PC-9 (cell line): ENCODE data around the gene MMP15. TPM values are rescaled to one million over a fixed set of nuclear protein-coding genes. Genes with fewer than 3 reads are reported as not detected.
A peak's percentile ranks its signal among the peaks of the same experiment; 100 is the strongest.
"Not testable (repeated sequence)": the region's sequence is repeated elsewhere in the genome, so short reads cannot be mapped to it uniquely, and the experiment has no call there.

ENCODE experiments used
- Bru-seq: library from RNA; stranded (reverse); fragments of 400-500 nt; gene quantifications from one replicate; lab custom pipeline; 2021; lab: Mats Ljungman, UMichigan
- BruChase-seq, 2 experiments: library from RNA; stranded (reverse); fragments of 400-500 nt; gene quantifications; one replicate each; lab custom pipeline; 2021; lab: Mats Ljungman, UMichigan
- BruUV-seq: library from RNA; stranded (reverse); fragments of 400-500 nt; replicated peaks from 2 replicates; lab custom pipeline; 2021; lab: Mats Ljungman, UMichigan
- CTCF ChIA-PET: fragments of 300-600 bp; sonication (Branson Sonifier 250); formaldehyde crosslinking; loops from one replicate; lab custom pipeline; 2022; ENCODE audit warnings: antibody characterized with exemption; lab: Charles Lee
- POLR2A ChIA-PET: fragments of 300-600 bp; sonication (Branson Sonifier 250); formaldehyde crosslinking; loops from one replicate; lab custom pipeline; 2022; ENCODE audit warnings: antibody characterized with exemption; ENCODE audit not compliant: unreplicated experiment; lab: Charles Lee
- DNase-seq, 2 experiments: peaks; one replicate each; pipeline versions ENCODE4 v3.0.0 to v3.0.0-alpha.2; 2015 to 2022; ENCODE audit warnings: mixed read lengths in 1 of 2
- H2AFZ ChIP-seq: fragments of 200-600 bp; sonication (generic); 2 replicates; pipeline ENCODE4 v1.8.1; 2017; ENCODE audit warnings: antibody characterized with exemption
- H3F3A ChIP-seq: fragments of 200-600 bp; sonication (generic); 2 replicates; pipeline ENCODE4 v1.8.1; 2017; ENCODE audit warnings: antibody characterized with exemption, mild to moderate bottlenecking, low read depth; ENCODE audit not compliant: insufficient read depth
- H3K27ac ChIP-seq: fragments of 200-600 bp; sonication (generic); 2 replicates; pipeline ENCODE4 v1.6.1; 2016; ENCODE audit warnings: mixed run types
- H3K27me3 ChIP-seq: fragments of 200-600 bp; sonication (generic); 2 replicates; pipeline ENCODE4 v1.6.1; 2016; ENCODE audit warnings: low read depth, mixed run types; ENCODE audit not compliant: insufficient read depth
- H3K36me3 ChIP-seq: fragments of 200-600 bp; sonication (generic); 2 replicates; pipeline ENCODE4 v1.6.1; 2016; ENCODE audit warnings: low read depth, mixed run types
- H3K4me1 ChIP-seq: fragments of 200-600 bp; sonication (generic); replicated peaks from 2 replicates; pipeline ENCODE4 v1.6.1; 2016; ENCODE audit warnings: mixed run types; ENCODE audit not compliant: insufficient read depth
- H3K4me2 ChIP-seq: fragments of 200-600 bp; sonication (generic); 2 replicates; pipeline ENCODE4 v1.6.1; 2017; ENCODE audit warnings: mixed run types
- H3K4me3 ChIP-seq: fragments of 200-600 bp; sonication (generic); 2 replicates; pipeline ENCODE4 v1.6.1; 2016; ENCODE audit warnings: mixed run types
- H3K79me2 ChIP-seq: fragments of 200-600 bp; sonication (generic); 2 replicates; pipeline ENCODE4 v1.6.1; 2017; ENCODE audit warnings: low read depth, mixed run types
- H3K9me2 ChIP-seq: fragments of 200-600 bp; sonication (generic); 2 replicates; pipeline ENCODE4 v1.8.1; 2017; ENCODE audit warnings: mild to moderate bottlenecking; ENCODE audit not compliant: insufficient read depth
- H3K9me3 ChIP-seq: fragments of 200-600 bp; sonication (generic); 2 replicates; pipeline ENCODE4 v1.8.1; 2016; ENCODE audit warnings: low read depth; ENCODE audit not compliant: insufficient read depth
- H4K20me1 ChIP-seq: fragments of 200-600 bp; sonication (generic); 2 replicates; pipeline ENCODE4 v1.8.1; 2017; ENCODE audit not compliant: insufficient read depth
- EZH2 ChIP-seq: fragments of 200-600 bp; sonication (generic); IDR thresholded peaks from 2 replicates; pipeline ENCODE4 v1.8.0; 2017; ENCODE audit warnings: antibody characterized with exemption, low read depth
- intact Hi-C: fragments of 100-400 bp; cut with micrococcal nuclease; formaldehyde crosslinking; loops from one replicate; pipeline ENCODE4 v1.10.0; 2022; ENCODE audit not compliant: unreplicated experiment
- long read RNA-seq: library from polyadenylated mRNA; stranded (forward); transcript quantifications from one replicate; pipeline ENCODE4 v2.0.0, GENCODE V29; 2022
- total RNA-seq: library from RNA; stranded (reverse); gene quantifications from 2 replicates; pipeline ENCODE4 v1.2.3, GENCODE V29; 2021
- TF ChIP-seq, protein P1 (sequence below): fragments of 200-600 bp; sonication (generic); conservative IDR thresholded peaks from 2 replicates; pipeline ENCODE4 v1.6.1; 2017; ENCODE audit warnings: mixed run types, antibody characterized with exemption, mild to moderate bottlenecking, moderate library complexity

MMP15 gene
- 20.1 and 23.9 TPM in 2 replicates for total RNA-seq
- Bru-seq, nascent RNA = percentile 33 among the genes with signal in this experiment
- percentile 42 among the genes with signal in this experiment for BruChase-seq, experiment 1, labeled RNA remaining after a 2-hour chase
- BruChase-seq, experiment 2, labeled RNA remaining after a 6-hour chase = percentile 58 among the genes with signal in this experiment
- long read RNA-seq, full-length matches to known transcripts = 7 of 17 reads
- long read RNA-seq, partial matches to known transcripts = 10 of 17 reads
- long read RNA-seq, other reads (novel, unspliced or antisense) = 0 of 17 reads

DNA sequence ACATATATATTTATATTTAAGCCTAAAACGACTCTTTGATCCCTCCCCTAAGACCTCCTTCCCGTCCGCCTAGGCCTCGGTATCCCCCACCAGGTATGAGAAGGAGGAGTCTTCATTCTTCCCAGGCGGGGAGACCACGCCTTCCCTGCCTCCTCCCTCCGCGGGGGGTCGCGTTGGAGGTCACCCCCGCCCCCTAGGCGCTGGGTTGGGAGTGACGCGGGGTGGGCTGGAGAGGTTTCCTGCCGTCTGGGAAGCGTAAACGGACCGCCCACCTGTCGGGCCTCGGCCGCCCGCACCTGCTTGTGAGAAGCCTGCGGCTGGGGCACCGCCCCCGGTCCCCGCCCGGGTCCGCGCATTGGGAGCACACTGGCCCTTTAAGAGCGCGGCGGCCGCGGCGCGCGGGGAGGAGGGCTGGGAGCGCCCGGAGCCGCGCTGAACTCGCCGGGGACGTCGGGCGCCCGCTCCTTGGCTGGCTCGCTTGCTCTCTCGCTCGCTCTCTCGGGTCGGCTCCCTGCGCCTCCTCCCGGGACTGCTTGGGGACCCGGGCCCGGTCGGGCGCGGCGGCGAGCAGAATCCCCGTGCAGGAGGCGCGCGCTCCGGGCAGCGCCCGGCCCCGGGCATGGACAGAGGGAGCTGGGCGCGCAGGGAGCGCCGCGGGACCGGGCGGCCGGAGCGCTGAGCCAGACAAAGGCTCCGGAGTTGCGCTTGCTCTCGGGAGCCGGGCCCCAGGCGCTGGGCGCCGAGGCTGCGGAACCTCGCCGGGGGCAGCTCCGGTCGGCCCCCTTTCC lies at the start of gene MMP15:
Gene MMP15 (plus strand): TSS at position 404 of the 788 bp plus-strand sequence. CDS start 597 bp downstream, outside the sequence.
- Histone ChIP-seq H3K4me2 (peak within 1 kb of the TSS; percentile 90), H4K20me1 (0 out of 2 replicates have a peak, but pooled peaks cover 8% of the 10 kb centered on the region), H3K4me3 (peak within 1 kb of the TSS; percentile 94), H3K36me3 (no peaks in the 10 kb centered on the region), H3K27me3 (no peaks in the 10 kb centered on the region), H3K79me2 (0 out of 2 replicates have a peak, but pooled peaks cover 11% of the 10 kb centered on the region), H3K27ac (peak within 1 kb of the TSS; percentile 91), H3K4me1 (peaks cover 40% of the 10 kb centered on the region), H3K9me3 (no peaks in the 10 kb centered on the region), H3F3A (peaks cover 44% of the 10 kb centered on the region), H2AFZ (peak within 1 kb of the TSS; percentile 86), H3K9me2 (no peaks in the 10 kb centered on the region)
- no TSS peak for BruUV-seq
- DNase-seq = peak; percentile 89 to 94
- intact Hi-C loops = loop anchor here (1.0 to 10.0 kb wide), 4 partner anchors 104 to 629 kb away; partner anchors contain the start of genes CFAP20, CSNK2A2 and SETD6
- POLR2A ChIA-PET = interaction anchor here (0.7 kb wide), 1 partner anchor 119 kb away, joined by 4 read pairs; no protein-coding TSS in a partner anchor
- TF ChIP-seq EZH2 = no peak
- TF ChIP-seq, protein P1, sequence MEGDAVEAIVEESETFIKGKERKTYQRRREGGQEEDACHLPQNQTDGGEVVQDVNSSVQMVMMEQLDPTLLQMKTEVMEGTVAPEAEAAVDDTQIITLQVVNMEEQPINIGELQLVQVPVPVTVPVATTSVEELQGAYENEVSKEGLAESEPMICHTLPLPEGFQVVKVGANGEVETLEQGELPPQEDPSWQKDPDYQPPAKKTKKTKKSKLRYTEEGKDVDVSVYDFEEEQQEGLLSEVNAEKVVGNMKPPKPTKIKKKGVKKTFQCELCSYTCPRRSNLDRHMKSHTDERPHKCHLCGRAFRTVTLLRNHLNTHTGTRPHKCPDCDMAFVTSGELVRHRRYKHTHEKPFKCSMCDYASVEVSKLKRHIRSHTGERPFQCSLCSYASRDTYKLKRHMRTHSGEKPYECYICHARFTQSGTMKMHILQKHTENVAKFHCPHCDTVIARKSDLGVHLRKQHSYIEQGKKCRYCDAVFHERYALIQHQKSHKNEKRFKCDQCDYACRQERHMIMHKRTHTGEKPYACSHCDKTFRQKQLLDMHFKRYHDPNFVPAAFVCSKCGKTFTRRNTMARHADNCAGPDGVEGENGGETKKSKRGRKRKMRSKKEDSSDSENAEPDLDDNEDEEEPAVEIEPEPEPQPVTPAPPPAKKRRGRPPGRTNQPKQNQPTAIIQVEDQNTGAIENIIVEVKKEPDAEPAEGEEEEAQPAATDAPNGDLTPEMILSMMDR = no peak
- CTCF ChIA-PET = interaction anchor here (0.5 to 1.0 kb wide), 4 partner anchors 97 to 659 kb away, joined by 3 to 9 read pairs (median 4); partner anchors contain the start of gene SLC38A7

DNA sequence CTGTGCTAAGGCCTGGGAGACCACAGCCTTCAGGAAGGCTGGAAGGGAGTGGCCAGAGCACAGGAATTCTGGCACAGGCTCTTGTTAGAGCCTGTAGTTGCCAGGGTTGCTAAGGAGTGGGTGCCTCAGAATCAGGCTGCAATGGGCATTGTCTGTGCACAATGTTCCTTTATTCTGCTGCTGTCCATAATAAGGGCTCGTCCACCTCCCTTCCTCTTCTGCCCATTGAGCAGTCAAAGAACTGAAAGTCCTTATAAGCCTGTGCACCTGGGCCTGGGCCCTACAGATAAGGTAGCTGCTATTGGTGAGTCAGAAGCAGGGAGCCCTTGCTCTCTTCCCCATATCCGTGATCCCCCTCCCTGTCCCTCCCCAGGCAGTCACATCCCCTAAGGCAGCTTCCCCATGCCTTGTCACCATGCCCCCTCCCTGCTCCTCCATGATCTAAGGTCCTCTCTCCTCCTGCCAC lies 49.2 kb upstream of the MMP15 start:
- CTCF ChIA-PET = no interaction called here
- peaks cover 11% of the 10 kb centered on the region; the same call in 1 of the 2 replicates for H3F3A ChIP-seq
- H3K27me3 ChIP-seq = no peaks in the 10 kb centered on the region
- peak overlapping the region; percentile 37 for H3K27ac ChIP-seq
- H3K4me1 ChIP-seq = peaks cover 15% of the 10 kb centered on the region
- no peak overlapping the region for H2AFZ ChIP-seq
- H3K4me3 ChIP-seq = no peak overlapping the region
- no peaks in the 10 kb centered on the region for H3K9me2 ChIP-seq
- DNase-seq = peak; percentile 45 to 62
- peak overlapping the region; percentile 29 for H3K4me2 ChIP-seq
- TF ChIP-seq, protein P1 = no peak
- no peak for TF ChIP-seq EZH2
- H3K9me3 ChIP-seq = no peaks in the 10 kb centered on the region
- no peaks in the 10 kb centered on the region for H3K79me2 ChIP-seq
- intact Hi-C loops = no loop called here
- H4K20me1 ChIP-seq = no peaks in the 10 kb centered on the region
- POLR2A ChIA-PET = no interaction called here
- BruUV-seq = no TSS peak
- H3K36me3 ChIP-seq = no peaks in the 10 kb centered on the region

DNA sequence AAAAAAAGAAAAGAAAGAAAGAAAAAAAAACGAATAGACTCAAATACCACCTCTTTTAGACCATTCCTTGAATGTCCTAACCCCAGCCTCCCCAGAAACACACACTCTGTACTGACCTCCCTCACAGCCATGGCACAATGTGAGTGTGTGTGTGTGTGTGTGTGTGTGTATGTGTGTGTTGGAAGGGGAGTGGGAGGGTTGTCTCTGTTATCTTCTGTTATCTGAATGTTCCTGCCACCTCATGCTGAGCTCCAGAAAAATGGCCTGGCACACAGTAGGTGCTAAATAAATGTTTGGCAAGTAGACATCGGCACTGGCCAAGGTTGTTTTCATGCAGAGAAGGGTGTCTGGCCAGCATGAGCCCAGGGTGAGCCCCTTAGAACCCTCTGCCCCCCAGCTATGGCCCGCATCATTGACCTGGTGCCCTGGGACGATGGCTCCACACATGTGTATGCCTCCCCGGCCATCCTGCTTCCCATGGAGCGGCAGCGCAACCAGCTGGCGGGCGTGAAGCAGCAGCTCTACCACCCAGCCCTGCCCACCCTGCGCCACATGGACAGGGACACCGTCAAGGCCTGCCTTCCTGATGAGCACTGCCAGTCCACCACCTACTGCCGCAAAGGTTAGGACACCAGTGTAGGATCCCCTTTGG lies 48.0 kb upstream of the MMP15 start:
- DNase-seq = no peak
- no peaks in the 10 kb centered on the region for H3K27me3 ChIP-seq
- H3K36me3 ChIP-seq = no peaks in the 10 kb centered on the region
- no peaks in the 10 kb centered on the region for H3K9me3 ChIP-seq
- no peak overlapping the region for H3K4me2 ChIP-seq
- H4K20me1 ChIP-seq = no peaks in the 10 kb centered on the region
- H3K4me3 ChIP-seq = no peak overlapping the region
- H2AFZ ChIP-seq = no peak overlapping the region
- BruUV-seq = no TSS peak
- no peak overlapping the region for H3K27ac ChIP-seq
- POLR2A ChIA-PET = no interaction called here
- no peaks in the 10 kb centered on the region for H3K9me2 ChIP-seq
- CTCF ChIA-PET = interaction anchor here (0.7 kb wide), 1 partner anchor 76 kb away, joined by 9 read pairs; no protein-coding TSS in a partner anchor
- H3F3A ChIP-seq = peaks cover 11% of the 10 kb centered on the region; the same call in 1 of the 2 replicates
- TF ChIP-seq EZH2 = no peak
- TF ChIP-seq, protein P1 = no peak
- H3K4me1 ChIP-seq = peaks cover 15% of the 10 kb centered on the region
- intact Hi-C loops = no loop called here
- no peaks in the 10 kb centered on the region for H3K79me2 ChIP-seq

DNA sequence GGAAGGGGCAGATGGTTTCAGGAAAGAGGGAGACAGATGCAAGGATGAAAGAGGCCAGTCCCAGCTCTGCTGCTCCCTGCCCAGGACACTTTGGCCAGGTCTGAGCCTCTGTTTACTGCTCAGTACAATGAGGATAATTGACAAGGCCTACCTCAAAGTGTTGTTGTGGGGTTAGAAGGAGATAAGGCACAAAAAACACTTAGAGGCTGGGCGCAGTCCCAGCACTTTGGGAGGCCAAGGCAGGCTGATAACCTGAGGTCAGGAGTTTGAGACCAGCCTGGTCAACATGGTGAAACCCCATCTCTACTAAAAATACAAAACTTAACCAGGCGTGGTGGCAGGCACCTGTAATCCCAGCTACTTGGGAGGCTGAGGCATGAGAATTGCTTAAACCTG lies 47.5 kb upstream of the MMP15 start:
- H3K27me3 ChIP-seq, H3K9me2 ChIP-seq, H3K27ac ChIP-seq, POLR2A ChIA-PET, H4K20me1 ChIP-seq, BruUV-seq, H3K79me2 ChIP-seq, H3K4me3 ChIP-seq, H3K36me3 ChIP-seq, H3K9me3 ChIP-seq, H3K4me2 ChIP-seq, H2AFZ ChIP-seq, intact Hi-C loops, DNase-seq: not testable (repeated sequence)
- Histone ChIP-seq H3F3A (peaks cover 11% of the 10 kb centered on the region; the same call in 1 of the 2 replicates), H3K4me1 (peaks cover 15% of the 10 kb centered on the region)
- CTCF ChIA-PET = interaction anchor here (0.7 kb wide), 1 partner anchor 77 kb away, joined by 9 read pairs; no protein-coding TSS in a partner anchor
